HG02884 (cell line): ENCODE measurements around the gene WIPF3.
"Not testable (repeated sequence)": the region's sequence is repeated elsewhere in the genome, so short reads cannot be mapped to it uniquely, and the experiment has no call there.

Source experiments
- ATAC-seq: cut with Tn5 transposase; IDR thresholded peaks from one replicate; pipeline ENCODE4 v1.9.1; 2021; ENCODE audit warnings: mild to moderate bottlenecking, moderate library complexity; ENCODE audit not compliant: unreplicated experiment

The WIPF3 gene

GRCh38 chr7:29875741-29876140 is 69.4 kb downstream of the WIPF3 start:
- no peak for ATAC-seq

- ATAC-seq, result no peak
Observed at GRCh38 chr7:29877196-29877595, 70.9 kb downstream of the WIPF3 start.

- no peak for ATAC-seq
Observed at GRCh38 chr7:29878081-29878688, 71.9 kb downstream of the WIPF3 start.

GRCh38 chr7:29879609-29880008 is 73.3 kb downstream of the WIPF3 start:
- ATAC-seq, result no peak

GRCh38 chr7:29881724-29882123 is 75.4 kb downstream of the WIPF3 start:
- ATAC-seq, result no peak

- ATAC-seq, result no peak
Observed at GRCh38 chr7:29882481-29882880, 76.2 kb downstream of the WIPF3 start.

GRCh38 chr7:29883462-29884398 is 77.4 kb downstream of the WIPF3 start:
- ATAC-seq, result no peak

- ATAC-seq, result no peak
Observed at GRCh38 chr7:29884399-29885272, 78.3 kb downstream of the WIPF3 start.

- no peak for ATAC-seq
Observed at GRCh38 chr7:29885626-29886025, 79.3 kb downstream of the WIPF3 start.

GRCh38 chr7:29886827-29887226 is 80.5 kb downstream of the WIPF3 start:
- no peak for ATAC-seq

- no peak for ATAC-seq
Observed at GRCh38 chr7:29888006-29888405, 81.7 kb downstream of the WIPF3 start.

- ATAC-seq, result no peak
Observed at GRCh38 chr7:29889288-29889687, 83.0 kb downstream of the WIPF3 start.

GRCh38 chr7:29890251-29890650 is 83.9 kb downstream of the WIPF3 start:
- no peak for ATAC-seq

GRCh38 chr7:29890786-29891185 is 84.5 kb downstream of the WIPF3 start:
- not testable (repeated sequence) for ATAC-seq

GRCh38 chr7:29891766-29892165 is 85.5 kb downstream of the WIPF3 start:
- ATAC-seq, result no peak

GRCh38 chr7:29892231-29892630 is 85.9 kb downstream of the WIPF3 start:
- ATAC-seq, result no peak

GRCh38 chr7:29893351-29893965 is 87.2 kb downstream of the WIPF3 start:
- ATAC-seq, result no peak

GRCh38 chr7:29894256-29894655 is 87.9 kb downstream of the WIPF3 start:
- no peak for ATAC-seq

GRCh38 chr7:29895559-29895958 is 89.3 kb downstream of the WIPF3 start:
- no peak for ATAC-seq

GRCh38 chr7:29896685-29897411 is 90.5 kb downstream of the WIPF3 start:
- no peak for ATAC-seq
